ENCODE data around the gene ADAMTS3. TPM values are rescaled to one million over a fixed set of nuclear protein-coding genes. Genes with fewer than 3 reads are reported as not detected.

The ADAMTS3 gene
- total and polyA plus RNA-seq, 12 donors = 1.0 to 13.1 (median 2.2) TPM

GRCh38 chr4:72286185-72286584 lies 282.8 kb downstream of the ADAMTS3 start:
- no peak for DNase-seq
- intact Hi-C loops (cut with DNase I) = no loop called here
- WGBS, 4 donors = 88 to 97% (median 95%) methylated on average over 1 of the region's 1 CpG
- no peaks in the 10 kb centered on the region for H3K27me3 ChIP-seq
- TF ChIP-seq CTCF (IDR thresholded peaks at IDR 0.05) = peak in 1 of 6 experiments; percentile 8
- TF ChIP-seq POLR2A (IDR thresholded peaks at IDR 0.05) = no peak
- H3K27ac ChIP-seq = no peak overlapping the region
- H3K4me3 ChIP-seq = no peak overlapping the region
- no peaks in the 10 kb centered on the region for H3K9me3 ChIP-seq (replicated peaks in 1 of 3)
- H3K4me1 ChIP-seq (replicated peaks in 1 of 2) = no peaks in the 10 kb centered on the region
- no peaks in the 10 kb centered on the region for H3K36me3 ChIP-seq (replicated peaks in 1 of 2)

GRCh38 chr4:72283357-72283756 lies 285.7 kb downstream of the ADAMTS3 start:
- Histone ChIP-seq H3K27me3 (no peaks in the 10 kb centered on the region), H3K36me3 (replicated peaks in 1 of 2) (no peaks in the 10 kb centered on the region), H3K27ac (no peak overlapping the region), H3K4me3 (no peak overlapping the region), H3K9me3 (replicated peaks in 1 of 3) (no peaks in the 10 kb centered on the region), H3K4me1 (replicated peaks in 1 of 2) (no peaks in the 10 kb centered on the region)
- TF ChIP-seq CTCF (IDR thresholded peaks at IDR 0.05) = no peak
- TF ChIP-seq POLR2A (IDR thresholded peaks at IDR 0.05) = no peak
- no peak for DNase-seq
- intact Hi-C loops (cut with DNase I) = no loop called here
- 92 to 97% (median 96%) methylated on average over 3 of the region's 3 CpGs for WGBS, 4 donors

- Histone ChIP-seq H3K27me3 (no peaks in the 10 kb centered on the region), H3K9me3 (replicated peaks in 1 of 3) (no peaks in the 10 kb centered on the region), H3K27ac (no peak overlapping the region), H3K4me1 (replicated peaks in 1 of 2) (no peaks in the 10 kb centered on the region), H3K36me3 (replicated peaks in 1 of 2) (no peaks in the 10 kb centered on the region), H3K4me3 (no peak overlapping the region)
- WGBS, 4 donors = 89 to 94% (median 91%) methylated on average over 3 of the region's 3 CpGs
- no peak for DNase-seq
- intact Hi-C loops (cut with DNase I) = no loop called here
- TF ChIP-seq POLR2A (IDR thresholded peaks at IDR 0.05) (no peak), CTCF (IDR thresholded peaks at IDR 0.05) (no peak)
Observed at GRCh38 chr4:72280252-72280651, 288.8 kb downstream of the ADAMTS3 start.

- H3K9me3 ChIP-seq (replicated peaks in 1 of 3) = no peaks in the 10 kb centered on the region
- 82 to 91% (median 85%) methylated on average over 1 of the region's 1 CpG for WGBS, 4 donors
- no peak for DNase-seq
- no peak overlapping the region for H3K4me3 ChIP-seq
- intact Hi-C loops (cut with DNase I) = no loop called here
- H3K27ac ChIP-seq = no peak overlapping the region
- no peaks in the 10 kb centered on the region for H3K27me3 ChIP-seq
- TF ChIP-seq POLR2A (IDR thresholded peaks at IDR 0.05) (no peak), CTCF (IDR thresholded peaks at IDR 0.05) (no peak)
- no peaks in the 10 kb centered on the region for H3K4me1 ChIP-seq (replicated peaks in 1 of 2)
- no peaks in the 10 kb centered on the region for H3K36me3 ChIP-seq (replicated peaks in 1 of 2)
Observed at GRCh38 chr4:72275381-72275780, 293.6 kb downstream of the ADAMTS3 start.
